H1 (cell line): ENCODE results near the gene IQUB. TPM values are rescaled to one million over a fixed set of nuclear protein-coding genes. Genes with fewer than 3 reads are reported as not detected.
"Not testable (repeated sequence)": the region's sequence is repeated elsewhere in the genome, so short reads cannot be mapped to it uniquely, and the experiment has no call there.

Experiments used
- CTCF ChIA-PET: fragments of 300-600 bp; sonication (Branson Sonifier 250); formaldehyde crosslinking; loops from one replicate; lab custom pipeline; 2021; ENCODE audit not compliant: partially characterized antibody; lab: Charles Lee
- POLR2A ChIA-PET: fragments of 300-600 bp; sonication (Branson Sonifier 250); formaldehyde crosslinking; loops from one replicate; lab custom pipeline; 2021; ENCODE audit warnings: inconsistent platforms; ENCODE audit not compliant: partially characterized antibody; lab: Charles Lee
- DNase-seq, 2 experiments: peaks; one replicate each; pipeline versions ENCODE4 v3.0.0 to v3.0.0-alpha.2; 2010 to 2022; ENCODE audit warnings: low spot score in 2 of 2, low read depth in 1 of 2, mixed read lengths in 1 of 2
- FAIRE-seq: peaks from 2 replicates; lab custom pipeline; 2011; peaks lifted over from hg19 to GRCh38; lab: Jason Lieb, UNC
- H2AFZ ChIP-seq: 2 replicates; pipeline ENCODE4 v1.8.1; 2012; ENCODE audit warnings: low read length, inconsistent platforms
- H2AK5ac ChIP-seq: 2 replicates; pipeline ENCODE4 v1.6.1; 2013; ENCODE audit warnings: low read depth, low read length
- H2BK120ac ChIP-seq: replicated peaks from 2 replicates; pipeline ENCODE3; 2013; ENCODE audit warnings: low read depth, low read length, inconsistent platforms
- H2BK12ac ChIP-seq: 2 replicates; pipeline ENCODE4 v1.6.1; 2013; ENCODE audit warnings: low read depth, low read length
- H2BK15ac ChIP-seq: 2 replicates; pipeline ENCODE4 v1.6.1; 2013; ENCODE audit warnings: low read length
- H2BK20ac ChIP-seq: 2 replicates; pipeline ENCODE4 v1.6.1; 2013; ENCODE audit warnings: low read length
- H2BK5ac ChIP-seq: 2 replicates; pipeline ENCODE4 v1.6.1; 2013; ENCODE audit warnings: low read depth, low read length
- H3K14ac ChIP-seq: 2 replicates; pipeline ENCODE4 v1.6.1; 2013; ENCODE audit warnings: inconsistent platforms; ENCODE audit not compliant: insufficient read length
- H3K18ac ChIP-seq: 2 replicates; pipeline ENCODE4 v1.6.1; 2013; ENCODE audit warnings: low read length; ENCODE audit errors: extremely low read depth
- H3K23ac ChIP-seq: 2 replicates; pipeline ENCODE4 v1.6.1; 2013; ENCODE audit warnings: inconsistent platforms; ENCODE audit not compliant: insufficient read length
- H3K23me2 ChIP-seq: 2 replicates; pipeline ENCODE4 v1.6.1; 2013; ENCODE audit warnings: low read depth, low read length
- H3K27ac ChIP-seq: 2 replicates; pipeline ENCODE4 v1.6.1; 2011; ENCODE audit warnings: low read depth, low read length, inconsistent platforms
- H3K27me3 ChIP-seq, 4 experiments: replicated peaks in 1 of 4; 1 replicate in 1 of 4; 2 replicates in 3 of 4; pipeline versions ENCODE4 v1.6.1 to v1.8.1; 2011 to 2013; ENCODE audit warnings: low read length in 3 of 4, mild to moderate bottlenecking in 3 of 4, inconsistent platforms in 2 of 4, mixed read lengths in 2 of 4, moderate library complexity in 1 of 4; ENCODE audit not compliant: control insufficient read depth in 3 of 4, insufficient read depth in 3 of 4; ENCODE audit errors: extremely low read depth in 1 of 4
- H3K36me3 ChIP-seq, 4 experiments: 2 replicates each; pipeline versions ENCODE4 v1.6.1 to v1.8.1; 2011 to 2013; ENCODE audit warnings: mild to moderate bottlenecking in 4 of 4, low read length in 3 of 4, moderate library complexity in 2 of 4, control low read depth in 1 of 4, inconsistent platforms in 1 of 4; ENCODE audit not compliant: insufficient read depth in 4 of 4, control insufficient read depth in 2 of 4
- H3K4ac ChIP-seq: replicated peaks from 2 replicates; pipeline ENCODE3; 2013; ENCODE audit warnings: low read length, low read depth, mixed read lengths, inconsistent platforms; ENCODE audit not compliant: insufficient read length
- H3K4me1 ChIP-seq, 4 experiments: replicated peaks in 1 of 4; 1 replicate in 1 of 4; 2 replicates in 3 of 4; pipeline versions ENCODE4 v1.6.1 to v1.8.1; 2011 to 2013; ENCODE audit warnings: low read length in 3 of 4, inconsistent platforms in 2 of 4, mixed read lengths in 1 of 4; ENCODE audit not compliant: insufficient read depth in 4 of 4, control insufficient read depth in 3 of 4
- H3K4me2 ChIP-seq, 2 experiments: 2 replicates each; pipeline versions ENCODE4 v1.6.1 to v1.8.1; 2011 to 2013; ENCODE audit warnings: low read depth in 2 of 2, low read length in 2 of 2, control low read depth in 1 of 2, inconsistent platforms in 1 of 2, mild to moderate bottlenecking in 1 of 2; ENCODE audit not compliant: insufficient read depth in 1 of 2
- H3K4me3 ChIP-seq, 4 experiments: fragments of 200-600, 300-600 bp in 1 of 4; sonication (generic), shearing (Covaris generic), sonication (Bioruptor Twin) in 1 of 4; 2 replicates each; pipeline versions ENCODE4 v1.5.1 to v1.8.1; 2011 to 2016; ENCODE audit warnings: low read length in 4 of 4, low read depth in 3 of 4, control low read depth in 2 of 4, inconsistent platforms in 2 of 4, mild to moderate bottlenecking in 2 of 4, mixed read lengths in 1 of 4, moderate library complexity in 1 of 4; ENCODE audit not compliant: insufficient read depth in 2 of 4; ENCODE audit errors: extremely low read depth in 1 of 4
- H3K56ac ChIP-seq: replicated peaks from 2 replicates; pipeline ENCODE3; 2013; ENCODE audit warnings: low read depth, mild to moderate bottlenecking, mixed read lengths, low read length, inconsistent platforms; ENCODE audit not compliant: insufficient read length
- H3K79me1 ChIP-seq: 2 replicates; pipeline ENCODE4 v1.6.1; 2013; ENCODE audit warnings: low read depth, low read length, control low read depth
- H3K79me2 ChIP-seq, 2 experiments: 2 replicates each; pipeline versions ENCODE4 v1.6.1 to v1.8.1; 2012 to 2013; ENCODE audit warnings: low read length in 2 of 2, mild to moderate bottlenecking in 2 of 2, inconsistent platforms in 1 of 2; ENCODE audit not compliant: insufficient read depth in 2 of 2, control insufficient read depth in 1 of 2
- H3K9ac ChIP-seq, 4 experiments: replicated peaks in 1 of 4; 1 replicate in 1 of 4; 2 replicates in 3 of 4; pipeline versions ENCODE4 v1.6.1 to v1.8.1; 2011 to 2013; ENCODE audit warnings: low read depth in 3 of 4, low read length in 3 of 4, control low read depth in 2 of 4, mild to moderate bottlenecking in 2 of 4, moderate library complexity in 2 of 4, inconsistent platforms in 1 of 4; ENCODE audit errors: extremely low read depth in 1 of 4
- H3K9me3 ChIP-seq, 2 experiments: 2 replicates each; pipeline versions ENCODE4 v1.6.1 to v1.8.1; 2012 to 2013; ENCODE audit warnings: mild to moderate bottlenecking in 2 of 2, moderate library complexity in 2 of 2, control low read depth in 1 of 2, inconsistent platforms in 1 of 2, low read depth in 1 of 2, low read length in 1 of 2, mixed read lengths in 1 of 2; ENCODE audit not compliant: insufficient read depth in 2 of 2
- H4K20me1 ChIP-seq, 2 experiments: replicated peaks in 1 of 2; 2 replicates each; pipeline versions ENCODE3 to v1.8.1; 2011 to 2013; ENCODE audit warnings: inconsistent platforms in 2 of 2, low read length in 2 of 2, mild to moderate bottlenecking in 1 of 2; ENCODE audit not compliant: insufficient read depth in 2 of 2, control insufficient read depth in 1 of 2
- H4K5ac ChIP-seq: 2 replicates; pipeline ENCODE4 v1.6.1; 2013; ENCODE audit warnings: low read length, low read depth, mixed read lengths, inconsistent platforms; ENCODE audit not compliant: insufficient read length
- H4K8ac ChIP-seq: 2 replicates; pipeline ENCODE4 v1.8.0; 2013; ENCODE audit warnings: mild to moderate bottlenecking, moderate library complexity, low read length, inconsistent platforms; ENCODE audit not compliant: insufficient read depth; ENCODE audit errors: extremely low read depth
- H4K91ac ChIP-seq: replicated peaks from 2 replicates; pipeline ENCODE3; 2013; ENCODE audit warnings: low read length, mixed read lengths, inconsistent platforms; ENCODE audit not compliant: insufficient read length
- WGBS, 2 experiments: shearing (Covaris generic) in 1 of 2; methylation state at CpG; one replicate each; pipeline versions ENCODE4 v1.1.6 to v1.1.7; 2013 to 2015; ENCODE audit warnings: low lambda C conversion rate in 2 of 2, mixed read lengths in 2 of 2, inconsistent platforms in 1 of 2, low coverage in 1 of 2, missing lambda C conversion rate in 1 of 2; ENCODE audit not compliant: insufficient replicate concordance in 2 of 2, insufficient coverage in 1 of 2, insufficient read length in 1 of 2; ENCODE audit errors: extremely low coverage in 1 of 2, missing lambda C conversion rate in 1 of 2; 5-methylcytosine and 5-hydroxymethylcytosine counted together
- polyA plus RNA-seq, 7 experiments: library from polyadenylated mRNA; depleted of rRNA in 3 of 7; stranded (reverse) in 5 of 7; unstranded in 2 of 7; fragments of >200 nt in 5 of 7; fragments of 200-250 nt in 2 of 7; gene quantifications; 1 replicate in 5 of 7; 2 replicates in 1 of 7; 4 replicates in 1 of 7; pipeline versions ENCODE4 v1.2.1 to v1.2.3, GENCODE V29; 2011 to 2013; ENCODE audit warnings: missing spikeins in 2 of 7, mixed read lengths in 2 of 7
- total RNA-seq: library from RNA; stranded (reverse); fragmentation: NEBNext Ultra II Directional; extraction: Animal tissue kit (Norgen Biotek cat#: 25700); gene quantifications from 2 replicates; pipeline ENCODE4 v1.2.1, GENCODE V29; 2021

Gene IQUB
- total and polyA plus RNA-seq, 2 of the 8 experiments (the other 6 are each of a cell fraction or from before 2014, with no cell fraction given): 0.12 to 0.82 TPM

DNA sequence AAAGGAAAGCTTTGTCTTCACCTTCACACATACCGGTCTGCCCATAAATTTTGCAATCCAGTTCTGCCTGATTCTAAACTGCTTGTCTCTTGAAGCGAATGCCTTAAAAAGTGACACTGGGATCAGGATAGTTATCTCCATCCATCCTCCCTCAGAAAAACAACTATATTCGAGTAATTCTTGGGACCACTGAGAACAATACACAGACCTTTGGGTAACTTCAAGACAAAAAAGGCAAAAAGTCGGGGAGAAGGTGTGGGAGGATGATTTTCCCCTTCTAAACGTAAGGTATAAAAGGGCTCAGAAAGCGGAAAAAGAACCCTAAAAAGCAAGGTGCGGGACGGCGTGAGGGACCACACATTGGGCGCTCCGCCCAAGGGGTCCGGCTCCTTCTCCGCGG lies 2.1 kb downstream of the IQUB start:
- 12% methylated on average over 5 of the region's 14 CpGs; no CpG with 5 or more reads in 1 of the 2 experiments for WGBS, 2 experiments
- H3K79me2 ChIP-seq, H3K18ac ChIP-seq, H3K56ac ChIP-seq, H3K27ac ChIP-seq, H2BK12ac ChIP-seq, H3K79me1 ChIP-seq, H2BK5ac ChIP-seq, CTCF ChIA-PET, H2AK5ac ChIP-seq, H3K23me2 ChIP-seq, H4K5ac ChIP-seq, H2BK20ac ChIP-seq, H3K14ac ChIP-seq, H3K36me3 ChIP-seq, H4K20me1 ChIP-seq, H2BK15ac ChIP-seq, H3K9me3 ChIP-seq, H3K4ac ChIP-seq, H4K8ac ChIP-seq, H3K27me3 ChIP-seq, H2BK120ac ChIP-seq, H4K91ac ChIP-seq, POLR2A ChIA-PET, H3K4me1 ChIP-seq, H3K23ac ChIP-seq, DNase-seq: not testable (repeated sequence)
- FAIRE-seq: peak; percentile 55
- Histone ChIP-seq H3K4me3 (peak overlapping the region; percentile 42 to 81 (median 46)), H3K9ac (peak overlapping the region in 1 of 4 experiments; percentile 37; a peak in 1 of 7 replicates), H3K4me2 (peak overlapping the region; percentile 60 to 94), H2AFZ (0 out of 2 replicates have a peak overlapping the region, but pooled peaks have one; percentile 40)

- H2AFZ ChIP-seq, H3K36me3 ChIP-seq, DNase-seq, H2BK12ac ChIP-seq, H3K14ac ChIP-seq, H3K9ac ChIP-seq, H4K20me1 ChIP-seq, H3K4me1 ChIP-seq, H3K79me1 ChIP-seq, H3K4me3 ChIP-seq, H3K23ac ChIP-seq, H2AK5ac ChIP-seq, H3K27me3 ChIP-seq, H4K8ac ChIP-seq, H3K4ac ChIP-seq, H3K56ac ChIP-seq, H2BK15ac ChIP-seq, H3K18ac ChIP-seq, H3K23me2 ChIP-seq, H2BK5ac ChIP-seq, H4K5ac ChIP-seq, FAIRE-seq, H3K4me2 ChIP-seq, H2BK120ac ChIP-seq, H3K27ac ChIP-seq, H4K91ac ChIP-seq, H3K9me3 ChIP-seq, H2BK20ac ChIP-seq, H3K79me2 ChIP-seq: not testable (repeated sequence)
- CTCF ChIA-PET: interaction anchor here (2.2 kb wide), 1 partner anchor 37 kb away, joined by 11 read pairs; no protein-coding TSS in a partner anchor
- WGBS, 2 experiments: 87% methylated on average over 13 of the region's 13 CpGs; no CpG with 5 or more reads in 1 of the 2 experiments
- POLR2A ChIA-PET: interaction anchor here (0.6 to 0.7 kb wide), 2 partner anchors 98 to 169 kb away, joined by 3 read pairs; no protein-coding TSS in a partner anchor
Measured at GRCh38 chr7:123530035-123530591, 4.3 kb downstream of the IQUB start.
